Sigmoid colon (tissue), 7 donors: ENCODE measurements around the gene CD180. TPM values are rescaled to one million over a fixed set of nuclear protein-coding genes. Genes with fewer than 3 reads are reported as not detected.

Source experiments
- DNase-seq: peaks from one replicate; pipeline ENCODE4 v3.0.0-alpha.2; 2019
- H3K27ac ChIP-seq, 4 donors: fragments of 200-600 bp; sonication (generic); one replicate each; pipeline ENCODE4 v1.5.1; 2016 to 2019; ENCODE audit warnings: mild to moderate bottlenecking in 1 of 4
- H3K27me3 ChIP-seq, 3 donors: fragments of 200-600 bp; sonication (generic); one replicate each; pipeline ENCODE4 v1.5.1; 2019; ENCODE audit warnings: mild to moderate bottlenecking in 1 of 3
- H3K36me3 ChIP-seq, 4 donors: fragments of 200-600 bp; sonication (generic); one replicate each; pipeline ENCODE4 v1.5.1; 2016 to 2019
- H3K4me1 ChIP-seq, 4 donors: fragments of 200-600 bp; sonication (generic); one replicate each; pipeline ENCODE4 v1.5.1; 2017 to 2019
- H3K4me3 ChIP-seq, 4 donors: fragments of 200-600 bp; sonication (generic); one replicate each; pipeline ENCODE4 v1.5.1; 2017 to 2019; ENCODE audit warnings: mild to moderate bottlenecking in 2 of 4, moderate library complexity in 1 of 4
- H3K9me3 ChIP-seq, 4 donors: fragments of 200-600 bp in 3 of 4; sonication (generic) in 3 of 4; one replicate each; pipeline versions ENCODE4 v1.5.1 to v1.6.1; 2013 to 2019
- EP300 ChIP-seq, 4 donors: sonication (generic); formaldehyde crosslinking; IDR thresholded peaks; one replicate each; pipeline ENCODE4 v1.6.1; 2017; ENCODE audit warnings: antibody characterized with exemption in 4 of 4
- POLR2A ChIP-seq, 2 donors: fragments of 450-650 bp; IDR thresholded peaks; one replicate each; pipeline ENCODE4 v1.6.1; 2016; ENCODE audit warnings: antibody characterized with exemption in 2 of 2, mild to moderate bottlenecking in 2 of 2, moderate library complexity in 2 of 2
- POLR2AphosphoS5 ChIP-seq, 4 donors: sonication (generic); formaldehyde crosslinking; IDR thresholded peaks; one replicate each; pipeline ENCODE4 v1.6.1; 2017; ENCODE audit warnings: antibody characterized with exemption in 4 of 4
- WGBS, 2 donors: extraction: QIAGEN DNeasy Blood & Tissue Kit; methylation state at CpG; one replicate each; pipeline ENCODE4 v1.1.7; 2013; 5-methylcytosine and 5-hydroxymethylcytosine counted together
- intact Hi-C: fragments of 100-400 bp; cut with DNase I; formaldehyde crosslinking; loops from one replicate; pipeline ENCODE4 v1.15.1; 2023
- polyA plus RNA-seq, 3 donors: library from polyadenylated mRNA; stranded (reverse); fragments of 200-250 nt; gene quantifications; one replicate each; pipeline ENCODE4 v1.2.3, GENCODE V29; 2013
- total RNA-seq, 4 donors: library from RNA; depleted of rRNA; stranded (reverse); fragments of >200 nt; gene quantifications; one replicate each; pipeline ENCODE4 v1.1.0, GENCODE V29; 2016
- TF ChIP-seq, protein P1 (sequence below), 4 experiments: fragments of 450-650 bp in 3 of 4; fragments of 200-600 bp in 1 of 4; IDR thresholded peaks; one replicate each; pipeline ENCODE4 v1.5.1; 2016 to 2019; ENCODE audit warnings: antibody characterized with exemption in 4 of 4, mild to moderate bottlenecking in 3 of 4, moderate library complexity in 2 of 4
- donor health status: healthy with polysubstance abuse.
- donor health status: Bipolar disorder and iron deficiency.
- donor health status: healthy.

CD180 gene
- total and polyA plus RNA-seq, 7 donors = 0.55 to 3.5 (median 0.99) TPM

DNA sequence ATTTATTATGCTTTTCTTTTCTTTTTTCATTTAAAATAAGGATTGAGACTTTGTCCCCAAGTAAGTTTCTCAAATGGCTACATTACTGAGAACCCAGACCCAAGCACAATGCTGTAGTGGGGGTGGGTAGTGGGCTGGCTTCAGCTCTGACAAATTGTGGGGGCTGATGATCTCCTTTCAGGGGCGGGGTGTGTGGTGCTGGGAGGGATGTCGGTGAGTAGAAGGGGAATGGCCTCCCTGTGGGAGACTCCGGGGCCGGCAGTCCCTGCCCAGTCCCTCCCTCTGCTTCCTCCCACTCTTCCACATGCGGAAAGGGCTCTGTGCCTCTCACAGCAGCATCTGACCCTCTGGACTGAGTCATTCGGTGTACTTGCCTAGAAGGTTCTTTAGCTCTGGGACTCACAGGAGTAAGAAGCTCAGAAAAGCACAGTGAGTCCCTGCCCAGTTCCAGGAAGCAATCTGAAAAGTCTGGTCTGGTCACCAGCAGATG, 14.3 kb downstream of the CD180 start:
- intact Hi-C loops = no loop called here

DNA sequence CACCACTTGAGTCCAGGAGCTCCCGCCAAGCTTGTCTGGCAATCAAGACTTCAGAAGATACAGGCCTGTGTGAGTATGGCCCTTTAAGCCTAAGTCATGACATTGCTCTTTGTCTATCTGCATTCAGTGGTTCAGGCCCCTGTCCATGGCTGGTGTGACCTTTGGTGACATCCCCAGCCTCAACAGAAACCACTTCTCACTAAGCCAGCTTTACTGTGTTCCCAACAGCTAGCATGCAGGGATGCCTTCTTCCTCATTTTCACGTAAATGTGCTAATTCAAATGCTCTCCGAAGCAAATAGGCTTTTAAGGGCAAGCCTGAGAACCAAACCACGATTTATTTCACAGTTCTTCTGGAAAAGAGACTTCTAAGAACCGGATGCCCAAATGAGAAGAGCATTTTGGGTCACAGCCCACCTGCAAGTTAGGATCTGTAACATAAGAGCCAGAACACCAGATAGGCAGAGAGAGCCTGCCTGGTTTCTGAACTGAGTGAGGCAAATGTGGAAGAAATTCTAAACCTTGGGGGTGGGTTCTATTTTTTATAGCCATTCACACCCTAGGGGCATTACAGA, 14.9 kb downstream of the CD180 start:
- intact Hi-C loops = no loop called here
- no peak for DNase-seq
- H3K4me1 ChIP-seq = peaks cover 0 to 5% (median 0%) of the 10 kb centered on the region in 4 donors
- peak overlapping the region in 2 of 4 donors; percentile 31 to 51 for H3K27ac ChIP-seq
- TF ChIP-seq POLR2A (IDR thresholded peaks at IDR 0.05) (no peak), EP300 (IDR thresholded peaks at IDR 0.05) (no peak), POLR2AphosphoS5 (IDR thresholded peaks at IDR 0.05) (no peak)
- TF ChIP-seq, protein P1, sequence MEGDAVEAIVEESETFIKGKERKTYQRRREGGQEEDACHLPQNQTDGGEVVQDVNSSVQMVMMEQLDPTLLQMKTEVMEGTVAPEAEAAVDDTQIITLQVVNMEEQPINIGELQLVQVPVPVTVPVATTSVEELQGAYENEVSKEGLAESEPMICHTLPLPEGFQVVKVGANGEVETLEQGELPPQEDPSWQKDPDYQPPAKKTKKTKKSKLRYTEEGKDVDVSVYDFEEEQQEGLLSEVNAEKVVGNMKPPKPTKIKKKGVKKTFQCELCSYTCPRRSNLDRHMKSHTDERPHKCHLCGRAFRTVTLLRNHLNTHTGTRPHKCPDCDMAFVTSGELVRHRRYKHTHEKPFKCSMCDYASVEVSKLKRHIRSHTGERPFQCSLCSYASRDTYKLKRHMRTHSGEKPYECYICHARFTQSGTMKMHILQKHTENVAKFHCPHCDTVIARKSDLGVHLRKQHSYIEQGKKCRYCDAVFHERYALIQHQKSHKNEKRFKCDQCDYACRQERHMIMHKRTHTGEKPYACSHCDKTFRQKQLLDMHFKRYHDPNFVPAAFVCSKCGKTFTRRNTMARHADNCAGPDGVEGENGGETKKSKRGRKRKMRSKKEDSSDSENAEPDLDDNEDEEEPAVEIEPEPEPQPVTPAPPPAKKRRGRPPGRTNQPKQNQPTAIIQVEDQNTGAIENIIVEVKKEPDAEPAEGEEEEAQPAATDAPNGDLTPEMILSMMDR (IDR thresholded peaks at IDR 0.05) = no peak
- H3K27me3 ChIP-seq = no peaks in the 10 kb centered on the region
- 59 to 85% methylated on average over 5 of the region's 5 CpGs for WGBS, 2 donors
- no peak overlapping the region for H3K4me3 ChIP-seq
- no peaks in the 10 kb centered on the region for H3K36me3 ChIP-seq
- peaks cover 0 to 2% (median 0%) of the 10 kb centered on the region in 4 donors for H3K9me3 ChIP-seq

More for the DNA sequence above, 14.3 kb downstream of the CD180 start:
- Histone ChIP-seq H3K27ac (peak overlapping the region in 2 of 4 donors; percentile 31 to 51), H3K36me3 (no peaks in the 10 kb centered on the region), H3K4me1 (peaks cover 0 to 5% (median 0%) of the 10 kb centered on the region in 4 donors), H3K27me3 (no peaks in the 10 kb centered on the region), H3K4me3 (no peak overlapping the region), H3K9me3 (no peaks in the 10 kb centered on the region)
- 51 to 79% methylated on average over 6 of the region's 6 CpGs for WGBS, 2 donors
- DNase-seq = peak; percentile 81
- TF ChIP-seq EP300 (IDR thresholded peaks at IDR 0.05) (no peak), POLR2AphosphoS5 (IDR thresholded peaks at IDR 0.05) (peak in 2 of 4 donors; percentile 11 to 43)

DNA sequence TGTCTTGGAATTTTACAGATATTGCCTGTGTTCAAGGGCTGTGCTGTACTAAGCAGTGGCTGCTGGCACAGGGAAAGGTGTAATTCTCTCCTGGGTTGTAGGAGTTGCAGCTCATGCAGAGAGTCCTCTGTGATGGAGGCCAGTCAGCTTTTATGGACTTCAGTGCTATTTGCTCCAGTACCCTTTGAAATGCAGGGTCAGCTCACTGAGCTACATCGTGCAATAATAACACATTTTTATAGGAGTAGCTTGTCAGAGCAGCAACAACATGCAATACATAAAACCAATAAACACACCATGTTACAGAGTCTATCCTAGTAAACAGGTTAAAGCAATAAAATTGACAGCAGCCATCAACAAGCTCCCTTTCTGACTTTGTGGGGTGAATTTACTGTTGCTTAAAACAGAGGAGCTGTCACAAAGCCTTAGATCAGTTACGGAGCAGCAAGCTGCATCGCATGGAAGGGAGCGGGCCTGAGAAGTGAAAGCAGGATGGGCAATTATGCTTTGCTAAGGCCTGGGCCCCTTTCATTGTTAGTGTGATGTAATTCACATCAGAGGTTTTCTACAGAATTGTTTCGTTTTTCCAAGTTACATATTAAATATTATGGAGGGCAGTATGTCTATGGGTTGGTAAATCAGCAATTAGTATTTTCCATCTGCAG, 16.8 kb downstream of the CD180 start:
- Histone ChIP-seq H3K4me1 (peaks cover 0 to 5% (median 0%) of the 10 kb centered on the region in 4 donors), H3K27me3 (no peaks in the 10 kb centered on the region), H3K4me3 (no peak overlapping the region), H3K9me3 (peaks cover 0 to 3% (median 0%) of the 10 kb centered on the region in 4 donors), H3K36me3 (no peaks in the 10 kb centered on the region), H3K27ac (no peak overlapping the region)
- 49 to 70% methylated on average over 5 of the region's 5 CpGs for WGBS, 2 donors
- DNase-seq = no peak
- TF ChIP-seq, protein P1 (IDR thresholded peaks at IDR 0.05) = no peak
- no peak for TF ChIP-seq POLR2AphosphoS5 (IDR thresholded peaks at IDR 0.05)
- no peak for TF ChIP-seq POLR2A (IDR thresholded peaks at IDR 0.05)
- no peak for TF ChIP-seq EP300 (IDR thresholded peaks at IDR 0.05)
- intact Hi-C loops = no loop called here

DNA sequence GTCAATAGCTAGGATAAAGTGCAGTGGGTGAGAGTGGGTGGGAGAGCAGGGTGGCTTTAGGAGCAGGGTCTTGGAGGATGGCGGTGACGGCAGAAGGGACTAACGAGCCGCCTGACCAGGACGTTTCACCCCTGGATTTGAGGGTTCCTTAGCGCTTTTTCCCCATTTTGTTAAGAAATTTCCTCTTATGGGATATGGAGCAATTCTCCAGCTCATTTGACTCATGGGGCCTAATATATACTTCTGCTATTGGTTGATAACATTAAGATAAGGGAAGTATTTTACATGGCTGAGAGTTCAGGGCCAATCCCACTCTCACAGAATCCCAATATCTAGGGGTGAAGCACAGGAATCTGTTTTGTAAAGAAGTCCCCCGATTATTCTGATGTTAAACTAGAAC, 17.6 kb downstream of the CD180 start:
- peaks cover 0 to 5% (median 0%) of the 10 kb centered on the region in 4 donors for H3K4me1 ChIP-seq
- 96 to 97% methylated on average over 7 of the region's 7 CpGs for WGBS, 2 donors

DNA sequence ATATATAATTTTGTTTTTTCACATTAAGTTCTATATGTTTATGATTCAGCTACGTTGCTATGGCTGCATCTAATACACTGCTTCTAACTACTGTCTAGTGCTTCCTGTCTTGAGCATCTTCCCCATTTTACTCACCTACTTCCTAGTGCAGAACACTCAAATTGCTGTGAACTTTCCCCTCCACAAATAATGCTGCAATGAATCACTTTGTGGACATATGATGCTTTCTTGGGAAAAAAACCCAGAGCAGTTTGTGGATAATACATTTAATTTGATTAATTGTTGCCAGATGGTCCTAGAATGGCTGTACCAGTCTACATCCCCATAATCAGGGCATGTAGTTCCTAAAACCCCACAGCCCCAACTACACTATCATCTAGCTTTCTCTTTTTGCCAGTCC, 18.5 kb downstream of the CD180 start:
- Histone ChIP-seq H3K36me3 (no peaks in the 10 kb centered on the region), H3K27me3 (no peaks in the 10 kb centered on the region), H3K4me1 (peaks cover 0 to 5% (median 0%) of the 10 kb centered on the region in 4 donors), H3K27ac (no peak overlapping the region), H3K9me3 (peaks cover 0 to 3% (median 0%) of the 10 kb centered on the region in 4 donors), H3K4me3 (no peak overlapping the region)
- intact Hi-C loops = no loop called here
- WGBS, 2 donors = 75 to 77% methylated on average over 1 of the region's 1 CpG
- DNase-seq = no peak
- no peak for TF ChIP-seq EP300 (IDR thresholded peaks at IDR 0.05)
- no peak for TF ChIP-seq POLR2A (IDR thresholded peaks at IDR 0.05)
- TF ChIP-seq POLR2AphosphoS5 (IDR thresholded peaks at IDR 0.05) = no peak
- TF ChIP-seq, protein P1 (IDR thresholded peaks at IDR 0.05) = no peak

More for the DNA sequence above, 17.6 kb downstream of the CD180 start:
- Histone ChIP-seq H3K27me3 (no peaks in the 10 kb centered on the region), H3K4me3 (no peak overlapping the region), H3K36me3 (no peaks in the 10 kb centered on the region), H3K9me3 (peaks cover 0 to 3% (median 0%) of the 10 kb centered on the region in 4 donors), H3K27ac (no peak overlapping the region)
- intact Hi-C loops = no loop called here
- TF ChIP-seq, protein P1 (IDR thresholded peaks at IDR 0.05) = no peak
- TF ChIP-seq EP300 (IDR thresholded peaks at IDR 0.05) (no peak), POLR2A (IDR thresholded peaks at IDR 0.05) (no peak), POLR2AphosphoS5 (IDR thresholded peaks at IDR 0.05) (no peak)
- DNase-seq = no peak
